Measurements from ENCODE around the gene ROR2.
A peak's percentile ranks its signal among the peaks of the same experiment; 100 is the strongest.

ROR2 gene

DNA sequence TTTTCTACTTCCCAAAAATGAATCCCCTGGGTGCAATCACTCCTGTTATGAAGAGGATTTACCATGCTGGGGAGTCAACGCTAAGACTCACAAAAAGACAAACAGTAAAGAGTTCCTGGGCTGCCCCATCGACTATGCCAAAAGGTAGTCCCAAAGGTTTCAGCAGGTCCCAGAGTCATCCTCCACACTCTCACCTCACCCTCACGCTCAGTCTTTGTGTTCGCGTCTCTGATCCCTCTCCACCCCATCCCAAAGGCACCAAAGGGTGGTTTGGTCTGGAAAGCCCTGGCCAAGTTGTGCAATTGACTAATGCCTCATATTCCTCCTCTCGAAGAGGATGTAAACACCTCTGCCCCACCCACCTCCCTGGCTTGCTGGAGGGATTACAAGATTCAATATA, 286.2 kb downstream of the ROR2 start:
- DNase-seq (ENCODE audit: extremely low read depth, low read depth): no peak
- H3K4me3 ChIP-seq (replicated peaks; ENCODE audit: low read depth, low read length): no peak overlapping the region
- TF ChIP-seq, protein P1, sequence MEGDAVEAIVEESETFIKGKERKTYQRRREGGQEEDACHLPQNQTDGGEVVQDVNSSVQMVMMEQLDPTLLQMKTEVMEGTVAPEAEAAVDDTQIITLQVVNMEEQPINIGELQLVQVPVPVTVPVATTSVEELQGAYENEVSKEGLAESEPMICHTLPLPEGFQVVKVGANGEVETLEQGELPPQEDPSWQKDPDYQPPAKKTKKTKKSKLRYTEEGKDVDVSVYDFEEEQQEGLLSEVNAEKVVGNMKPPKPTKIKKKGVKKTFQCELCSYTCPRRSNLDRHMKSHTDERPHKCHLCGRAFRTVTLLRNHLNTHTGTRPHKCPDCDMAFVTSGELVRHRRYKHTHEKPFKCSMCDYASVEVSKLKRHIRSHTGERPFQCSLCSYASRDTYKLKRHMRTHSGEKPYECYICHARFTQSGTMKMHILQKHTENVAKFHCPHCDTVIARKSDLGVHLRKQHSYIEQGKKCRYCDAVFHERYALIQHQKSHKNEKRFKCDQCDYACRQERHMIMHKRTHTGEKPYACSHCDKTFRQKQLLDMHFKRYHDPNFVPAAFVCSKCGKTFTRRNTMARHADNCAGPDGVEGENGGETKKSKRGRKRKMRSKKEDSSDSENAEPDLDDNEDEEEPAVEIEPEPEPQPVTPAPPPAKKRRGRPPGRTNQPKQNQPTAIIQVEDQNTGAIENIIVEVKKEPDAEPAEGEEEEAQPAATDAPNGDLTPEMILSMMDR (IDR thresholded peaks at IDR 0.05; ENCODE audit: low read depth, low read length, missing control alignments): no peak

DNA sequence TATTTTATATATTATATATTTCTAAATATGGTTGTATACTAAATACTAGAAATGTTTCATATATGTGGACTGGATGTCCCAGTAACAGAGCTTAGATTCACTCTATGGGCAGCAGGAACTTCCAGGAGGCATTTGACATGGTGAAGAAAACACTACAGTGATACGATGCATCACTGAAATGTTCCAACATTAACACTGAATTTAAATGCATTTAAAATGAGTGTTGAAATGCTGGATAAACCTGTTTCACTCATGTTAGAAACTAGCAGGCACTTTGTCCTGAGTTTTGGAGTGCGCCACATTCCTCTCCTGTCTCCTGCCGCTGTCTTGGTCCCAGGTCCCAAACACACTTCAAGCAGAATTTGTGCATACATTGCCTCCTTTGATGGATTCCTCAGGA, 288.6 kb downstream of the ROR2 start:
- no peak for DNase-seq (ENCODE audit: extremely low read depth, low read depth)
- TF ChIP-seq, protein P1 (IDR thresholded peaks at IDR 0.05; ENCODE audit: low read depth, low read length, missing control alignments): no peak
- no peak overlapping the region for H3K4me3 ChIP-seq (replicated peaks; ENCODE audit: low read depth, low read length)

DNA sequence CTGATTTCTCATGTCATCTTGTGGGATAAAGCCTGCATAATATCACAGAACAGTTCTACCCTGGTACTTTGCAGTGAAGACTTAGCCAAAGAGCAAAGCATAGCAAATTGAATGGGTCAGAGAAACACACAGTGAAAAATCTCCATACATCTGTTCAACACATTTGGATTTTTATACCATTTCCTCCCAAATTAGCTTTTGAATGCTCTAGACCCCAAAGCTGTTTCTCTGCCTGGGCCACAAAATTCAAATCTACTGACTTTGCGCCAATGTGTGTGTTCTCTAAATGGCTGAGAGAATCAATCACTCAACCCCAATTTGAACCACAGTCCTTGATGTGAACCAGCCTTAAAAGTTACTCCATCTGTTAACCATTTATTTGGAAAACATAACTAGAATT, 289.5 kb downstream of the ROR2 start:
- DNase-seq (ENCODE audit: extremely low read depth, low read depth): peak; percentile 17
- no peak overlapping the region for H3K4me3 ChIP-seq (replicated peaks; ENCODE audit: low read depth, low read length)
- TF ChIP-seq, protein P1 (IDR thresholded peaks at IDR 0.05; ENCODE audit: low read depth, low read length, missing control alignments): no peak

DNA sequence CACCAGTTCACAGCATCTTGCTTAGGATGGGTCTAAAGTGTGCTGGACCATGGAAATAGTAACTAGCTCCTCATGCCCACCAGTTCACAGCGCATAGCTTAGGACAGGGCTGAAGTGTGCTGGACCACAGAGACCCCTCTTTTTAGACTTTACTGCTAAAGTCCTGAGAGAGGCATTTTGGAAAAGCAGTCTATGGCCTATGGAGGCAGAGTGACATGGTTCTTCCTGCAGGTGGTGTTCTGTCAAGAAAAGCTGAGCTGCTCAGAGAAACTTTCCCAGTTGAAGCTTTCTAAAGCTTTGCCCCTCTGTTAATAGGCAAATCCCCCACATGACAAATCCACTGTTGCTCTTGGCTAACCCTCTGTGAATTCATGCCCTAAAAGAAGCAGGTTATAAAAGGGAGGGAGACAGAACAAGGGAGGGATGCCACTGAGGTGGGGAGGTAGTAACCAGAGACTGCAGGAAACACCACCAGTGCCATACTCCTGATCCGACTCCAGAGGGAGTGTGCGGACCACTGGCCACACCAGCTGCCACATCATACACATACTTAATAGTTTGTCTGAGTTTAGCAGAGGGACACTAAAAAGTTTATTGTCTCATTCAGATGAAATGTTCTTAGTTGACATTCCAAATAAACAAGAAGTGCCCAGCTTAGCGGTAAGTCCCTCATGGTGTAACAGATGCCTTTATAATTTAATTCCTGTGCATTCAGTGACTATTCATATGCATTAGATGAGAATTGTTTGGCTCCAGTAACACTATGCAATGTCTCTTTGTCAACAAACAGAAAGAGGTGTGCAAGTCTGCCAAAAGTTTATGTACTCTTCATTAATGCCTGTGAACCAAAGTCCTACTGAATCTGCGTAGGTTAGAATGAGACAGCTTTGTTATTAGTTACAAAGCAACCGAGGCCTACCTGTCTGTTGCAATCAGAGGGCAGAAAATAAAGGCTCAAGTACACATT, 290.2 kb downstream of the ROR2 start:
- TF ChIP-seq, protein P1 (IDR thresholded peaks at IDR 0.05; ENCODE audit: low read depth, low read length, missing control alignments): peak; percentile 80
- DNase-seq (ENCODE audit: extremely low read depth, low read depth): no peak
- no peak overlapping the region for H3K4me3 ChIP-seq (replicated peaks; ENCODE audit: low read depth, low read length)

DNA sequence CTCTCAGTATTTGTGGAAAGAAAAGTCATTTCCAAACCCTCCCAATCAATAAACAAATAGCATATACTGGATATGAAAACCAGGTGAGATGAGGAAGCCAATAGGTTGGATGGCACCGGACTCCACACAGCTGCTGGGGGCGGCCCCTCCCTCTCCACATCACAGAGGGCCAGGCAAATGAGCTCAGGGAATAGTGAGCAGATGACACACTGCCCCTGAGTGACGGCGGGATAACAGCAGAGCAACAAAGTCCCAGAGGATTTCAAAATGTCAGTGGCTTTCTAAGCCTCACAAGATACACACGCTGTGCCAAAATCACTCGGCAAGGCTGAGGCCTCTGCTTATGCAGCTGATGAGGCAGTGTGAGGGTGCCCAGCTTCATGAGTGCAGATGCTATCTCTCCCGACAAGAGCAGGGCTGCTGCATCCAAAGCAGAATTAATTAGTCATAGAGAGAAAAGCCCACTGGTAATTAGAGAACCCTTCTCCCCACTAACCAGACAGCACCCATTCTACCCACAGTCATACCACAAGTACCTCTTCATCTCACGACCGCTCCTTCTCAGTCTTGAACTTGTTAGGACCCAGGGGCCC, 291.4 kb downstream of the ROR2 start:
- DNase-seq (ENCODE audit: extremely low read depth, low read depth): no peak
- no peak overlapping the region for H3K4me3 ChIP-seq (replicated peaks; ENCODE audit: low read depth, low read length)
- TF ChIP-seq, protein P1 (IDR thresholded peaks at IDR 0.05; ENCODE audit: low read depth, low read length, missing control alignments): no peak

DNA sequence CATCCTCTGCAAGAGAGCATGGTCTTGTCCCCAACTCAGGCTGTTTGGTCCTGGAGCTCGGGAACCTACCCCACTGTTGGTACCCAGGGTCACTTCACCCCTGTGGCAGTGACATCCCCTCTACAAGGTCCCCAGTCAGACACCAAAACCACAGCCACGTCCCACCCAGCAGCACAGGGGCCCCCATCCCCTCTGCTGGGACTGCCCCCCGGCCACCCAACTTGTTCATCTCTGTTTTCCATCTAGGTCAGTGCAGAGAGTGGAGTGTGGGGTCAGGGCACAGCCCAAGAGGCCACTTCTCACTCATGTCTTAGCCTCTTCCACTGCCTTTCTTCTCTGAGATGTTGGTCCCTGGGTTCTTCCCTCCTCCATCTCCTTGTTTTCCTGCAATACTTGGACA, 292.5 kb downstream of the ROR2 start:
- DNase-seq (ENCODE audit: extremely low read depth, low read depth): no peak
- TF ChIP-seq, protein P1 (IDR thresholded peaks at IDR 0.05; ENCODE audit: low read depth, low read length, missing control alignments): no peak

More for the DNA sequence above, 292.5 kb downstream of the ROR2 start:
- H3K4me3 ChIP-seq (replicated peaks; ENCODE audit: low read depth, low read length): no peak overlapping the region

All from HFF-Myc (cell line).